HEK293 (cell line): Measurements from ENCODE around the gene AGXT.

Source experiments
- CTCF ChIA-PET: fragments of 350-600 bp; formaldehyde crosslinking; extraction: SDS; loops from one replicate; lab custom pipeline; 2021; ENCODE audit warnings: antibody characterized with exemption; lab: Yijun Ruan, JAX
- POLR2A ChIA-PET: fragments of 300-600 bp; formaldehyde crosslinking; extraction: SDS; loops from one replicate; lab custom pipeline; 2020; ENCODE audit warnings: antibody characterized with exemption, inconsistent platforms; lab: Yijun Ruan, JAX
- H3K27ac ChIP-seq: fragments of 200-500 bp; sonication (Bioruptor generic); 2 replicates; pipeline ENCODE4 v1.5.1; 2014; ENCODE audit warnings: low read depth, low read length, control low read depth, inconsistent platforms; ENCODE audit errors: extremely low read depth
- H3K36me3 ChIP-seq, 2 experiments: fragments of 200-500 bp in 1 of 2; sonication (Bioruptor generic) in 1 of 2; 1 replicate in 1 of 2; 2 replicates in 1 of 2; pipeline ENCODE4 v1.5.1; 2014 to 2017; ENCODE audit warnings: inconsistent platforms in 2 of 2, low read length in 2 of 2; ENCODE audit not compliant: control insufficient read depth in 2 of 2, insufficient read depth in 1 of 2
- H3K4me1 ChIP-seq: fragments of 200-500 bp; sonication (Bioruptor generic); 2 replicates; pipeline ENCODE4 v1.5.1; 2014; ENCODE audit warnings: mild to moderate bottlenecking, low read length, inconsistent platforms; ENCODE audit not compliant: control insufficient read depth, insufficient read depth
- H3K4me3 ChIP-seq: 2 replicates; pipeline ENCODE4 v1.5.1; 2011; ENCODE audit warnings: low read depth, mild to moderate bottlenecking, control low read depth, low read length, moderate library complexity
- H3K9me3 ChIP-seq: fragments of 200-500 bp; sonication (Bioruptor generic); 2 replicates; pipeline ENCODE4 v1.5.1; 2014; ENCODE audit warnings: low read depth, low read length, inconsistent platforms; ENCODE audit not compliant: control insufficient read depth, insufficient read depth
- KLF8 ChIP-seq: fragments of 450-650 bp; formaldehyde crosslinking; IDR thresholded peaks from 2 replicates; pipeline ENCODE4 v1.5.1; 2016; ENCODE audit warnings: missing biosample characterization, missing genetic modification characterization
- ZBTB17 ChIP-seq: fragments of 450-650 bp; formaldehyde crosslinking; IDR thresholded peaks from 2 replicates; pipeline ENCODE4 v1.5.1; 2016; ENCODE audit warnings: missing biosample characterization, missing genetic modification characterization
- ZBTB7A ChIP-seq: fragments of 450-650 bp; formaldehyde crosslinking; IDR thresholded peaks from 2 replicates; pipeline ENCODE4 v1.5.1; 2016; ENCODE audit warnings: low read depth, missing biosample characterization, missing genetic modification characterization
- ZFP41 ChIP-seq: fragments of 450-650 bp; formaldehyde crosslinking; IDR thresholded peaks from 2 replicates; pipeline ENCODE4 v1.5.1; 2016; ENCODE audit warnings: missing biosample characterization, missing genetic modification characterization, borderline replicate concordance
- ZNF10 ChIP-seq: fragments of 450-650 bp; formaldehyde crosslinking; IDR thresholded peaks from 2 replicates; pipeline ENCODE4 v1.5.1; 2017; ENCODE audit warnings: missing biosample characterization, missing genetic modification characterization
- ZNF169 ChIP-seq: fragments of 450-650 bp; formaldehyde crosslinking; IDR thresholded peaks from 2 replicates; pipeline ENCODE4 v1.5.1; 2016; ENCODE audit warnings: missing biosample characterization, missing genetic modification characterization
- ZNF18 ChIP-seq: fragments of 450-650 bp; formaldehyde crosslinking; IDR thresholded peaks from 2 replicates; pipeline ENCODE4 v1.5.1; 2016; ENCODE audit warnings: missing biosample characterization, missing genetic modification characterization
- ZNF416 ChIP-seq: fragments of 450-650 bp; formaldehyde crosslinking; IDR thresholded peaks from 2 replicates; pipeline ENCODE4 v1.5.1; 2016; ENCODE audit warnings: missing biosample characterization, missing genetic modification characterization
- ZNF518A ChIP-seq: fragments of 450-650 bp; formaldehyde crosslinking; conservative IDR thresholded peaks from 2 replicates; pipeline ENCODE4 v1.5.1; 2016; ENCODE audit warnings: low read depth, missing biosample characterization, missing genetic modification characterization
- ZNF548 ChIP-seq: fragments of 450-650 bp; formaldehyde crosslinking; IDR thresholded peaks from 2 replicates; pipeline ENCODE4 v1.5.1; 2016; ENCODE audit warnings: missing biosample characterization, missing genetic modification characterization
- ZNF560 ChIP-seq: fragments of 450-650 bp; formaldehyde crosslinking; IDR thresholded peaks from 2 replicates; pipeline ENCODE4 v1.5.1; 2017; ENCODE audit warnings: missing biosample characterization, missing genetic modification characterization, borderline replicate concordance
- ZNF624 ChIP-seq: fragments of 450-650 bp; formaldehyde crosslinking; IDR thresholded peaks from 2 replicates; pipeline ENCODE4 v1.5.1; 2017; ENCODE audit warnings: missing biosample characterization, missing genetic modification characterization
- ZNF701 ChIP-seq: fragments of 450-650 bp; formaldehyde crosslinking; IDR thresholded peaks from 2 replicates; pipeline ENCODE4 v1.5.1; 2016; ENCODE audit warnings: missing biosample characterization, missing genetic modification characterization
- ZNF830 ChIP-seq: fragments of 450-650 bp; IDR thresholded peaks from 2 replicates; pipeline ENCODE4 v1.5.0; 2018; ENCODE audit warnings: missing biosample characterization, missing genetic modification characterization, low read depth, mild to moderate bottlenecking, moderate library complexity
- TF ChIP-seq, protein P1 (sequence below): fragments of 450-650 bp; formaldehyde crosslinking; IDR thresholded peaks from 2 replicates; pipeline ENCODE4 v1.5.1; 2017; ENCODE audit warnings: missing biosample characterization, missing genetic modification characterization
- TF ChIP-seq, protein P2 (sequence below): fragments of 450-650 bp; formaldehyde crosslinking; IDR thresholded peaks from 2 replicates; pipeline ENCODE4 v1.5.1; 2016; ENCODE audit warnings: missing biosample characterization, missing genetic modification characterization

The AGXT gene

DNA sequence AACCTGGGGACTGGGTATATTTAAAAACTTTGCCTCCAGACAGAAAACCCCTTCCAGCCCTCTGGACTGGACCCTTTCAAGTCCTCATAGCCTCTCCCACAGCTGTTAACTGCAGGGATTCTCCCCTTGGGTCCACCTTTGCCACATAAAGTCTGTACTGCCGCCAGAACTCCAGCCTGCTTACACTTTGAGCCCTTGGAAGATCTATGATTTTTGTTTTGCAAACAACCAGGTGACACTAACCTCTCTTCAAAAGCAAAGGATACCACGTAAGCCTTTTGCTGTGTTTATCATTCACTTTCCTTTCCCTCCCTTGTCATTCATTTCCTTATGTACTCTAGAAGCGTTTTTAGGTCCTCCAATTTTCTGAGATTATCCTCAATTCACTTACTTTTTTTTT, 4.1 kb upstream of the AGXT start:
- TF ChIP-seq ZNF18 (tag by site-specific recombination) (no peak), ZNF701 (tag by site-specific recombination) (no peak), ZNF169 (tag by site-specific recombination) (no peak), ZNF416 (tag by site-specific recombination) (no peak), KLF8 (tag by site-specific recombination) (no peak), ZFP41 (no peak), ZNF518A (tag by site-specific recombination) (no peak), ZNF10 (tag by site-specific recombination) (no peak), ZNF830 (tag by site-specific recombination) (no peak), ZNF548 (tag by site-specific recombination) (no peak), ZNF560 (no peak), ZBTB17 (tag by site-specific recombination) (no peak)
- TF ChIP-seq, protein P1, sequence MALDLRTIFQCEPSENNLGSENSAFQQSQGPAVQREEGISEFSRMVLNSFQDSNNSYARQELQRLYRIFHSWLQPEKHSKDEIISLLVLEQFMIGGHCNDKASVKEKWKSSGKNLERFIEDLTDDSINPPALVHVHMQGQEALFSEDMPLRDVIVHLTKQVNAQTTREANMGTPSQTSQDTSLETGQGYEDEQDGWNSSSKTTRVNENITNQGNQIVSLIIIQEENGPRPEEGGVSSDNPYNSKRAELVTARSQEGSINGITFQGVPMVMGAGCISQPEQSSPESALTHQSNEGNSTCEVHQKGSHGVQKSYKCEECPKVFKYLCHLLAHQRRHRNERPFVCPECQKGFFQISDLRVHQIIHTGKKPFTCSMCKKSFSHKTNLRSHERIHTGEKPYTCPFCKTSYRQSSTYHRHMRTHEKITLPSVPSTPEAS (tag by site-specific recombination): no peak
- TF ChIP-seq, protein P2, sequence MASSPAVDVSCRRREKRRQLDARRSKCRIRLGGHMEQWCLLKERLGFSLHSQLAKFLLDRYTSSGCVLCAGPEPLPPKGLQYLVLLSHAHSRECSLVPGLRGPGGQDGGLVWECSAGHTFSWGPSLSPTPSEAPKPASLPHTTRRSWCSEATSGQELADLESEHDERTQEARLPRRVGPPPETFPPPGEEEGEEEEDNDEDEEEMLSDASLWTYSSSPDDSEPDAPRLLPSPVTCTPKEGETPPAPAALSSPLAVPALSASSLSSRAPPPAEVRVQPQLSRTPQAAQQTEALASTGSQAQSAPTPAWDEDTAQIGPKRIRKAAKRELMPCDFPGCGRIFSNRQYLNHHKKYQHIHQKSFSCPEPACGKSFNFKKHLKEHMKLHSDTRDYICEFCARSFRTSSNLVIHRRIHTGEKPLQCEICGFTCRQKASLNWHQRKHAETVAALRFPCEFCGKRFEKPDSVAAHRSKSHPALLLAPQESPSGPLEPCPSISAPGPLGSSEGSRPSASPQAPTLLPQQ (tag by site-specific recombination): no peak
- Histone ChIP-seq H3K4me1 (no peaks in the 10 kb centered on the region), H3K27ac (no peak overlapping the region), H3K36me3 (no peaks in the 10 kb centered on the region), H3K4me3 (no peak overlapping the region), H3K9me3 (no peaks in the 10 kb centered on the region)
- ChIA-PET CTCF (no interaction called here), POLR2A (interaction anchor here (0.7 to 0.9 kb wide), 2 partner anchors 12 to 41 kb away, joined by 3 to 8 read pairs; no protein-coding TSS in a partner anchor)

DNA sequence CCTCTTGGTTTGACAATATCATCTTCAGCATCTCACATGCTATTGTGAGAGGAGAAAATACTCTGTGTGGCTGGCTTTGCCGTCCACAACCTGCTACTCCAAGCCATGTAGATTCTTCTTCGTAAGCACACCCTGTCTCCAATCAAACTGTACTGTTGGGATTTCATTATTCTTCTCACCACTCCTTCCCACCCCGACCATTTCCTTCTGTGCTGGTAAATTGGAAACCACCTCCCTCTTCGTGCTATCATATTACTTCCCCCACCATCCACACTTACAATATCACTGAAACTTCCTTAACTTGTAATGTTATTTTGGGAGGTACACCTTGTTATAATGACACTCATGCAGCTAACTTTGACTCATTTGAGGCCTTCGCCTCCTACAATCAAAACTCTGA, 3.2 kb upstream of the AGXT start:
- no peak overlapping the region for H3K4me3 ChIP-seq
- no peak for TF ChIP-seq ZBTB7A (tag by site-specific recombination)
- TF ChIP-seq ZNF624 (tag by site-specific recombination): no peak
- H3K9me3 ChIP-seq: no peaks in the 10 kb centered on the region
- POLR2A ChIA-PET: interaction anchor here (0.7 kb wide), 1 partner anchor 42 kb away, joined by 8 read pairs; no protein-coding TSS in a partner anchor
- no peaks in the 10 kb centered on the region for H3K36me3 ChIP-seq
- CTCF ChIA-PET: interaction anchor here (2.1 kb wide), 1 partner anchor 14 kb away, joined by 8 read pairs; no protein-coding TSS in a partner anchor
- H3K4me1 ChIP-seq: no peaks in the 10 kb centered on the region
- no peak overlapping the region for H3K27ac ChIP-seq
